HG03469 (cell line): ENCODE results near the gene EMC6.

Experiments used
- ATAC-seq: cut with Tn5 transposase; IDR thresholded peaks from one replicate; pipeline ENCODE4 v1.9.1; 2021; ENCODE audit warnings: mild to moderate bottlenecking, moderate library complexity, moderate number of reproducible peaks; ENCODE audit not compliant: unreplicated experiment

EMC6 gene

DNA sequence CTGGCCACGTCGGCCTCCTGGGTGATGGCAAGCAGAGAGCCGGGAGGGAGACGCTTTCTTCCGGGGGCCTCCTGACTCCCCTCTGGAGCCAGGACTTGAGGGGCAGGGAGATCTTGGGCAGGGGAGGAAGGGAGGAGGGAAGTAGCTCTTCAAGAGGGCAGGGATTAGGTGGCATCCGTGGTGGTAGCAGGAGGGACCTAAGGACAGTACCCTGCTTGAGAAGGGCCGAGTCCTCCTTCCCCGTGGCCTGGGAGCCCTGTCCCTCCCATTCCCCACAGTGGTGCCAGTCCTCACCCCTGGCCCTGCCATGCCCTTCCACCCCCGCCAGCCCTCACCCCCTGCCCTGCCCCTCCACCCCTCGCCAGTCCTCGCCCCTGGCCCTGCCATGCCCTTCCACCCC, 12.8 kb upstream of the EMC6 start:
- ATAC-seq: no peak

DNA sequence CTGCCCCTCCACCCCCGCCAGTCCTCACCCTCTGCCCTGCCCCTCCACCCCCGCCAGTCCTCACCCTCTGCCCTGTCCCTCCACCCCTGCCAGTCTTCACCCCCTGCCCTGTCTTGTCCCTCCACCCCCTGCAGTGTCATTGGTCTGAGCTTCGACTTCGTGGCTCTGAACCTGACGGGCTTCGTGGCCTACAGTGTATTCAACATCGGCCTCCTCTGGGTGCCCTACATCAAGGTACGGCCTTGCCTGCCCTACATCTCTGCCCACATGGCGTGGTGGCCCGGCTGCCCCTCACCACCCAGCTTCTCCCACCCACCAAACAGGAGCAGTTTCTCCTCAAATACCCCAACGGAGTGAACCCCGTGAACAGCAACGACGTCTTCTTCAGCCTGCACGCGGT, 12.3 kb upstream of the EMC6 start:
- no peak for ATAC-seq

DNA sequence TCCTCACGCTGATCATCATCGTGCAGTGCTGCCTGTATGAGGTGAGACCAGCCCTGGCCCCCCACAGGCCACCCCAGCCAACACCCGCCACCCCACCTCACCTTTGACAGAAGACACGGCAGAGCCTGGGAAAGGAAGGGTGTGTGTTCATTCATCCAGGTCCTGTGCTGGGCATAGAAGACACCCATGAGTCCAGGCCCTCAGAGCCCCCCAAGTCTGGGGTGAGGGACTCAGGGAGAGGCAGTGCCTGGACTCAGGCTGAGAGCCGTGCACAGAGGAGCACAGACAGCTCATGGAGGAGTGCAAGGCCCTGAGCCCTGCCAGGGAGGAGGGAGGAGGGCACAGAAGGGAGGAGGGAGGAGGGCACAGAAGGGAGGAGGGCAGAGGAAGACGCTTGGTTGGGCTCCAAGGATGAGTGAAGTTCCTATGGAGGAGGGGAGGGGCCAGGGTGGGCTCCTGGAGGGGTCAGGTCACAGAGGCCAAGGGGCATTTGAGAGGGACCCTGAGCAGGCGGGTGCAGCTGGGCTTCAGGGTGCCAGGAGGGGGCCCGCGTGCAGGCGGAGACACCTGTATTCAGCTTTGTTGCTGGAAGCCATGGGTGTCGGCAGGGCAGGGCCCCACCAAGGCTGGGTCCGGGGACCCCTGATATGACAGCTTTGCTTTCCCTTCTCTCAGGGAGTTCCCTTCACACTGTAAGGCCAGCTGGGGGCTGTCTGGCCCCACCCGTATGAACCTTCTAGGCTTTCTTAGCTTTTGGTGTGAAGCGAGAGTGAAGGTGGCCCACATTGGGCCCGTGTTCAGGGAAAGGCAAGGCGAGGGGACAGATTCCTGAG, 11.6 kb upstream of the EMC6 start:
- ATAC-seq: no peak

DNA sequence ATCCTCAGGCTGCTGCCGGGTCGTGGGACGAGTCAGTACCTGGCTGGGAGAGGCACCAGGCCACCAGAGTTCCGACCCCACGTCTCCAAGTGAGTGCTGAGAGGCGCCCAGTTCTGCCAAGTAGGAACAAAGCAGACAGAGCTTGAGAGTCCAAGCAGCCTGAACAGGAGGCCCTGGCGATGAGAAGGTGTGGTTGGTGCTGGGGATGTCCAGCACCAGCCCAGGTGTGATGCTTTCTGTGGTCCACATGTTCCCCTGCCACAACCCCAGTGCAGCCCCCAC, 11.1 kb upstream of the EMC6 start:
- ATAC-seq: no peak

DNA sequence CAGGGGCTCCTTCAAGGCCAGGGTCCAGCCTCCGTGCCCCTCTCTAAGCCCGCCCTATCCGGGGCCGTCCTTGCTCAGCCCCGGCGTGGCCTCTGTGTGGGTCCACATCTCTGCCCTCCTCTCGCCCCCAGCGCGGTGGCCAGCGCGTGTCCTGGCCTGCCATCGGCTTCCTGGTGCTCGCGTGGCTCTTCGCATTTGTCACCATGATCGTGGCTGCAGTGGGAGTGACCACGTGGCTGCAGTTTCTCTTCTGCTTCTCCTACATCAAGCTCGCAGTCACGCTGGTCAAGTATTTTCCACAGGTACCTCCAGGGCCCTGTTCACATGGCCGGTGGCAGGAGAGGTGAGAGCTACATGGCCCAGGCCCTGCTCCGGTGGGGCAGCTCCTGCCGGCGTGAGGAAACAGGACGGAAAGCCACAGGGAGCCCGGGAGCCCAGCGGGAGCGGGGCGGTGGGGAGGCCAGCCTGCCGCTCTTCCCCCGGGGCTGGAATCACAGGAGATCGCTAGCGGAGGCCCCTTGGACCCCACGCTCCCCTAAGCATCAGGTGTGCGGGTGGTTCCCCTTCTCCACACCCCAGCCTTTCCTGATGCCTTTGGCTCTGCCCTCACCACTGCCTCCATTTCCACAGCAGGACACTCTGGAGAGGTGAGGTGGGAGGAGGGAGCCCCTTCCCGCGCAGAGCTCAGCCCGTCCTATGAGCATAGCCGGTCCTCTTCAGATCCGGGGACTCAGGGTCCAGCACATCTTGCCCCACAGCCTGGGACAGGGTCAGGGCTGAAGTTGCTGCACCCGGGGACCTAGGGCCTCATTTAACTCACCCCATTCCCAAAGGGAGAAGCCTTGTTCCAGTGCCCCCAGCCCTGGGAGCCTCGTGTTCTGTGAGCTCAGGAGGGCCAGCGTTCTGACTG, 10.5 kb upstream of the EMC6 start:
- no peak for ATAC-seq

DNA sequence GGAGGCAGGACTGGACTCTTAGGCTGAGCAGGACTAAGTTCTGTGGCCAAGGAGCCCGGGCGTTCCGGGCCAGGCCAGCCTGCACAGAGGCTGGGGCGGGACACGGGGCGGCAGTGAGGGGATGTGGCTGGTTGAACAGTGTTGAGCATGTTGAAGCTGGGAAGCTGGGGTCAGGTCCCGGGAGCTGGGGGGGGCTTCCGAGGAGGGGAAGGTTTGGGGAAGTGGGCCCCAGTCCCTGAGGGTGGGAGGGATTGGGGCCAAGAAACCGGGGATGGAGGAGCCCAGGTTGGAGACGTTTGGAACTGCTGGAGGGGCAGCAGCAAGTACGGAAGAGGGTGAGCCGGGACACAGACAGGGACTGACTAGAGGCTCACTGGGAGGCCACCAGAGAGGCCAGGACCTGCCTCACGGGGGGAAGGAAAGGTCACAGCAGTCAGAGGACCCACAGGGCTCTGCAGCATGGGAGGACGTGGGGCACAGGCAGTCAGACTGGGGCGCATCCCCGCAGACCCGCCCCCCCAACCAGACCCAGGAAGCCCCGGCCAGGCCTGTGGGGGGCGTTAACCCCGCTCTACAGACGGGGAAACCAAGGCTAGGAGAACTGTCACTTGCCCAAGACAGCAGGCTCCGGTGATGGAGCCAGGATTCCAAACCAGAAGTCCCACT, 9.7 kb upstream of the EMC6 start:
- ATAC-seq: no peak

DNA sequence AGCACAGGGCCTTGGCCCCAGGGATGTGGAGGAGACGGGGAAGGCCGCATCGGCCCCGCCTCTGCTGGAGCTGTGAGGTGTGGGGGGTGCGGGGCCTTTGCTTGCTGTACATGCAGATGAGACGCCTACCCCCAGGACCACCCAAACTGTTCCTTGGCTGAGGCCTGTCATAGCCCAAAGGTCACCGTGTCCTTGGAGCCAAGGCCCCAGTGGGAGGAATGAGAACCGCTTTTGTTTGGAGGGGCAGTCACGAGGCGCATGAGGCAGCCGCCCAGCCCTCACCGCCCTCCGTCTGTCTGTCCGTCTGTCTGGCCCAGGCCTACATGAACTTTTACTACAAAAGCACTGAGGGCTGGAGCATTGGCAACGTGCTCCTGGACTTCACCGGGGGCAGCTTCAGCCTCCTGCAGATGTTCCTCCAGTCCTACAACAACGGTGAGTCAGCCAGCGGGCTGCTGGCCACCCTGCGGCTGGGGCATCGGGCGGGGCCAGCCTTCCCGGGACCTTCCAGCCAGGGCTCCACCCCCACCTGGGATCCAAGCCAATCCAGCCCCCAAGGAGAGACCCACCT, 9.0 kb upstream of the EMC6 start:
- ATAC-seq: no peak

DNA sequence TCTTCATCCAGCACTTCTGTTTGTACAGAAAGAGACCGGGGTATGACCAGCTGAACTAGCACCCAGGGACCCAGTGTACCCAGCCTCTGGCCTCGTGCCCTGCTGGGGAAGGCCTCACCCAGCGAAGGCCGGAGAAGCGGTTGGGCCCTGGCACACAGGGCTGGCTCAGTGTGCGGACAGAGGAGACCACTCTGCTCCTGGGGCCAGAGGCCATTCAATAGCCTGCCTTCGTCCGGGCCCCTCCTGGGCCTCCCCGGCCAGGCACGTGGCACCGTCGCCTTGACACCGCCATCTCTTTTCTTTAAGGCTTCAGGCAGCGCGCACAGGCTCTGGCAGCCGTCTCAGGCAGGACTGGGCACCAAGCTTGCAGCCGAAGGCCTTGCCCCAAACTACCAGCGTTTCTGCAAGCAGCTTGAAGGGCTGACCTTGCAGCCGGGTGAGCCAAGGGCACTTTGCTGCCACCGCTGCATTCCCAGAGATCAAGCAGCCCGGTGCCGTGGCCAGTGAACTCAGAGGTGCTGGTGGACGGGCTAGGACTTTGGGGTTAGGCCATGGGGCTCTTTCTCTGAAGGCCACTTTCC, 8.2 kb upstream of the EMC6 start:
- ATAC-seq: no peak

DNA sequence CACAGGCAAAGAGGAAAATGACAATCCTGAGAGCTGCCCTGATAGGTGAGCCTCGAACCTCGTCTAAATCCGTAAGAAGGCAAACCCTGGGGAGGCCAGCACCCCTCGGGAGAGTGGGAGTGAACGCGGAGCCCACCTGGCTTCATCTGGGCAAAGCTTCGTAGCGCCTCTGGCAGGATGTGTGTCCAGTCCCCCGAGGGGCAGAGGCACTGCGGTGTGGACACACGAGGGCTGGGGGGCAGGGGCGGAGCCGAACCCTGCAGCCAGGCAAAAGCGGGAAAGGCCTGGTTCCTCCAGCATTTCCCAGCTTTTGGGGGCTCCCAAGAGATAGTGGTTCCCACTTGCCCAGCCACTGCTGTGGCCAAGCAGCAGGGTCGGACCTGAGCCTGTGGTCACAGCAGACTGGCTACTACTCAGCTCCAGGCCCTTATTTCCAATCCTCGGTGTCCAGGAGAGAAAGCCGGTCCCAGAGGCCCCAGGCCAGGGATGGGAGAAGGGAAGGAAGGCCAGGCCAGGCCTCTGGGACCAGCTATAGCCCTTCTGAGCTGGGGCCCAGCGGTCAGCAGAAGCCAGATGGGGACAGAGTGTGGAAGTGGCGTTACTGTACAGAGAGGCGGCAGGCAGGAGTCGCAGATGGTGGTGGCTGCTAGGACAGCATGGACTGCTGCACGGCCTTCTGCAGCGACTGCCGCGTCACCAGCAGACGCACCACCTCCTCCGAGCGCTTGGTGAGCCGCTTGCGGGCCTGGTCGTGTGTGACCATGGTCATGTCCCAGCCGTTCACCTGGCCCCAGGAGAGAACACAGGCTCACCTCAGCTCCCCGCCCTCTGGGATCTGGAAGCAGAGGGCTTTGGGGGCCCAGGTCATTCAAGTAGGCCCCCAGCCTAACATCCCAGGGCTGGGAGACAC, 5.3 kb upstream of the EMC6 start:
- no peak for ATAC-seq

DNA sequence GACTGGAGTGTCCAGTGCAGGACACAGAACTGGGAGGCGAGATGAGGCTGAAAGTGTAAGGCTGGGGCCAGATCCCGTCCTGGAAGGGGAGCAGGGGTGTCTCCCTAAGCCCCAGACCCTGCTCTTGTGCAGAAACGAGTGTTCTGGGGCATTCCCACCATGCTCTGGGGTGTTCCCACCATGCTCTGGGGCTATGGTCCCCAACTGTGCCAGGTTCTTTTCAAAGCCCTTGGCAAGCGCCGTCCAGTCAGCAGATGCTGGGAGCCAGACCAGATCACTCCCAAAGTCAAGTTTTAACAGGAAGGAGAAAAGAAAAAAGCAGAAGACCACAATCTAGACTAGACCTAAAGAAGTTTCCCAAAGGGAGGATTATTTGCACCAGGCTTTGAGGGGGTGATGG, 2.8 kb upstream of the EMC6 start:
- ATAC-seq: no peak

DNA sequence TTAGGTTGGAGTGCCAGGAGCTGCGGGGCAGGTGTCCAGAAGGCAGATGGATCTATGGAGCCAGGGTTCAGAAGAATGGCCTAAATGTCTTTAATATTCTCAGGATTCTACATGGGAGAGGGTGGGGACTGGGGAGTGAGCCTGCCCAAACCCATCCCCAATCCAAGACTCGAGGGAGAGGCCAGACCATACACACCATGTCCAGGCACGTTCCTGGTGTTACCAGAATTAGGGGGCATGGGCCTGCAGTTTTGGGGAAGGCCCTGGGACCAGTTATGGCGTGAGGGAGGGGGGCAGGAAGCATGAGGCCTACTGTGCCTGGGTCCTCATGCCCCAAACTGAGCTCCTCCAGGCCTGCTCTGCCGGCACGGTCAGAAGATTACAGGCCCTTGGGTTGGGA, 2.1 kb upstream of the EMC6 start:
- no peak for ATAC-seq

DNA sequence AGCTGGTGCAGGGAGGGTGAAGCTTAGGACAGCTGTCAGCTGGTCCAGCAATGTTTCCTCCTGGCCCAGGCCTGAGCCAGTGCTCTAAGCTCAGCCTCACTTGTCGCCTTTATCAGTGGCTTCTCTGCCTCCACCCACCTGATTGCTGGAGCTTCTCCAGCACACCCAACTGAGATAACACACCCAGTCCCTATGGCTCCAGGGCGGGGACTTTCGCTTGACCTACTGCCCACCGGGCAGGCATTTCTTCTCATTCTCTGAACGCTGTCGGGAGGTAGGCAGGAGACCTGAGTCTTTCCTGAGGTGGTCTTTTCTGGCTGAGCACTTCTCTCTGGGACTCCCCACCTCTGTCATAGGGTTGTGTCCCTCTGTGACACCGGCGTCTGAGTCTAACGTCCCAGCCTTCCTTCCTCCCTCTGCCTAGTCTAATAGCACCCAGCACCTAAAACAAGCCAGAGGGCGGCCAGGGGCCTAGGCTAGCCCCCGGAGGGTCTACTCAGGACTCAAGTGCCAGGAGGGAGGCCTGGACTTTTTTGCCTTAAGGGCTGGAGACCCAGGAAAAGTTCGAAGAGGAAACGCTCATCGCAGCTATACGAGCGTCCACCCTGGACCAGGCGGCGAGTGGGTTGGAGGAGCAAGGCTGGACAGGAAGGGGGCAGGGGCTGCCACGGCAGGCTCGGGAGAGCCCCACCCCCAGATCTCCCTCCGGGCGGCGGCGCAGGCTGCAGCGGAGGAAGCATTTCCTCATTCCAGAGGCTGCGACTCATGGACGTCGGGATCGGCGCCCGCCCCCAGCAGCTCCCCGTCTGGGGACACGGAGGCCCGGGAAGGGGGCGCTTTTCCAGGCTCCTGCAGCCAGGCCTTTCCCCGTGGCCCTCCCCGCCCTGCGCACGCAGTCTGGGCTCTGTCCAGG, 990 bp upstream of the EMC6 start:
- no peak for ATAC-seq

DNA sequence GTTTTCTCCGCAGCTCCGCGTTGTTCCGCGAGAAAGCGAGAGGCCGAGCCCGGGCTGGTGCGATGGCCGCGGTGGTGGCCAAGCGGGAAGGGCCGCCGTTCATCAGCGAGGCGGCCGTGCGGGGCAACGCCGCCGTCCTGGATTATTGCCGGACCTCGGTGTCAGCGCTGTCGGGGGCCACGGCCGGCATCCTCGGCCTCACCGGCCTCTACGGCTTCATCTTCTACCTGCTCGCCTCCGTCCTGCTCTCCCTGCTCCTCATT, 404 bp downstream of the EMC6 start:
- peak; percentile 6 for ATAC-seq

DNA sequence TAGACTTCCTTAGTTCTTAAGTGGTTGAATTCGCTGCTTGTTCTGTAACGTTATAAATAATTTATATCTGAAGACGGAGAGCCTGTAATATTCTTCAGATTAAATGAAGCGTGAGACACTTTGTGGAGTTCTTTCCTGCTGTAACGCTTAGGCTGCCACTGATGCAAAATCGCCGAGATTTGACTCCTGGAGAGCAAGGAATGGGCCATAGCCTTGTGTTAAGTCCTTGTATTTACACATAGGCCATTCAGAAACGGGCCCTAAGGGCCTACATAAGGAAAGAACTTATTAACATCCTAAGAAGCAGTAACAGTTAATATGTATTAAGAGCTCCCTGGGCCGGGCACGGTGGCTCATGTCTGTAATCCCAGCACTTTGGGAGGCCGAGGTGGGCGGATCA, 936 bp downstream of the EMC6 start:
- no peak for ATAC-seq

DNA sequence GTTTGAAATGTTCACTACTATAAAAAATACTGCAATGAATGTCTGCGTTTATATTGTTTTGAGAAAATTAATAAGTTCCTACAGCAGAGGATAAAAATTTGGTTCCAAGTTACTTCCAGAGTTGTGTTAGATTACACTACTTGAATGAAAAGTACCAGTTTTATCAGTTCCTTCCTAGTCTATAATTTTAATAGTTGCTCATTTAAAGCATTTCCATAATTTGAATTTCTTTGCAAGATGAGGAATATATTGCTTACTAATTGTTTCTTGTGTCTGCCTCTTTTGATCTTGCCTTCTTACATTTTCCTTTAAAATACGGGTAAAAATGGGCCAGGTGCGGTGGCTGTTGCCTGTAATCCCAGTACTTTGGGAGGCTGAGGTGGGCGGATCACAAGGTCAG, 4.0 kb downstream of the EMC6 start:
- ATAC-seq: no peak

DNA sequence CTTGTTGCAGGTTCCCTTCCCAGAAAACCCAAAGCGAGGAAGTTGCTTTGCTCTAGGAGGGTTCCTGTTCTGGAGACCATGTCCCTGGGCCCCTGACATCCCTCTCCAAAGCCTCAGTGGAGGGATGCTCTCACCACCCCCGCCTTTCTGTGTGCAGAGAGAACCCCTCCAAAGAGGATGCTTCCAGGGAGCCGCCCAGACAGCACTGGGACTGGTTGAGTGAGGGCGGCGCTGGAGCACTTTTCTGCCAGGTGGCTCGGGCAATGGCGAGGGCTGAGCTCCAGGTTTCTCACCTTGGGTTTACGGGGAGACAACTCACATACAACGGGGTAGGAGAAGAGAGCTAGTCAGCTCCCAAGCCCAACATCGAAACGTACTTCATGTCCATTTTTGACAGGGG, 7.3 kb downstream of the EMC6 start:
- no peak for ATAC-seq

DNA sequence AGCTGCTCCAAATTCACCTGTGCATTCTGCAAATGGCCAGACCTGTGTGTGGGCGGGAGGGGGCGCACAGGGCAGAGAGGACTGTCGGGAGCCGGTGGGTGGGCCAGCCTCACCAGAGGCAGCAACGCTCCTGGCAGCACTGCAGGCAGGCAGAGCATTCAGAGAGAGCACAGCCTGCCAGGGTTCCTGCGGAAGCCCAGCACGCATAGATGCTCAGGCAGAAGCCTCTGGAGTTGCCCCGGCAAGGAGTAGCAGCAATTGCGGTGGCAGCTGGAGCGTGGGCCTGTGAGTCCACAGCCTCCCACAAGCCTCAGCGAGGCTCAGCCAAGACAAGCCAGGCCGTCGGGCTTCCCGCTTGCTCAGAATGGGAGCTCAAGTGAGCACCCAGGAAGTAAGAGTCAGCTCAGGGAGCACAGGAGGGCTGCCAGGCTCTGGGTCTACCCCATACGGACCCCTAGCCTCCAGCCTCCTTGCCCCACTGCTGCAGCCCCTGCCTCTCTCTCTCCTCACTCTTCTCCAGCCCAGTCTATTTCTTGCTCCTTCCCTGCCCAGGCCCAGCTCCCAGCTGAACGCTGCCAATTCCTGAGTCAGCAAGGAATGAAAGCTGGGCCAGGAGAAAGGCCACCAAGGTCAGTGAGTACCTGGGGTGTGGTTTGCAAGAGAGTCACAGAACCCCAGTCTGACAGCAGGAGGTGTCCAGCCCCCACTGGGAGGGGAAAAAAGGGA, 9.6 kb downstream of the EMC6 start:
- ATAC-seq: no peak

DNA sequence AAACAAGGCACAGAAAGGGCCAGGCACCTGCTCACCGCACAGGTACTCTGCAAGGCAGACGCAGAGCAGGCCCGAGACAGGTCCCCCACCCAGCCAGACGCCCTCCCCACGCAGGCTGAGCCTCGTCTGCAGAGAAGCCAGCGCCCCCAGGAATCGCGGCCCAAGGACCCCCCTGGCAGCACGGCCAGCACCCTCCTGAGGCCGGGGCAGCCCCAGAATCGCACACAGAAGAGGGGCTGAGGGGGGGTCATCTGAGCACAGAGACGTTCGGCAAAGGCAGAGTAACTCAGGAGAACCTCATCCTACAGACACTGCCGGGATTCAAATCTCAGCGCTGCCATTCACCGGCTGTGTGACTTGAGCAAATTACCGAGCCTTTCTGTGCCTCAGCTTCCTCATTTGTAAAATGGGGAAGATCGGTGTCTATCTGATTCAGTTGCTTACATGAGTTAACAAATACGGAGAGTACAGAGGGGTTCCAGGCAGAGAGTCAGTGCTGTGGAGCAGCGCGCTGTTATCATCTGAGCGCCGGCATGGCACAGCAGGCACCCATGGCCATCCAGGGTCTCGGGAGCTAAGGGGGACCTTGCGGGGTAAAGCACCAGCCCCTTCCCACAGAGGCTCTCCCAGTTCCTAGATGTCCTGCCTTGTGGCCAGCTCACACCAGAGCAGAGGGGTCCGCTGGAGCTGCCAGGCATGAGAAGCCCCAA, 10.4 kb downstream of the EMC6 start:
- no peak for ATAC-seq
